Left renal cortex interstitium (tissue), 4 donors: ENCODE results near the gene IVD. TPM values are rescaled to one million over a fixed set of nuclear protein-coding genes. Genes with fewer than 3 reads are reported as not detected.

ENCODE experiments used
- polyA plus RNA-seq, 4 donors: library from polyadenylated mRNA; unstranded; fragments of 120-200 nt; gene quantifications; one replicate each; pipeline ENCODE4 v1.2.1, GENCODE V29; 2013; ENCODE audit not compliant: insufficient read length in 4 of 4

Gene IVD
- polyA plus RNA-seq, 4 donors: 57.7 to 102 (median 83.1) TPM

Other genes with a start within 250 kb of the IVD start
- 10 to 100 TPM; 23.1 to 35.9 (median 31.7) TPM for gene BUB1B, start 244.7 kb upstream of the IVD start, polyA plus RNA-seq
- gene PAK6, start 166.7 kb upstream of the IVD start, polyA plus RNA-seq: 1 to 10 TPM; 5.6 to 8.7 (median 6.9) TPM
- under 1 TPM in 3 of 4 donors, not detected in 1; 0.11 to 0.56 (median 0.48) TPM for gene ANKRD63, start 122.7 kb upstream of the IVD start, polyA plus RNA-seq
- 10 to 100 TPM in 3 of 4 donors, 1 to 10 TPM in 1; 6.3 to 13.2 (median 11.7) TPM for gene PLCB2, start 97.9 kb upstream of the IVD start, polyA plus RNA-seq
- gene INAFM2, start 82.1 kb upstream of the IVD start, polyA plus RNA-seq: 10 to 100 TPM; 14.7 to 20.0 (median 17.9) TPM
- 10 to 100 TPM in 1 of 4 donors, 1 to 10 TPM in 3; 4.0 to 14.7 (median 8.0) TPM for gene CCDC9B, start 64.9 kb upstream of the IVD start, polyA plus RNA-seq
- gene PHGR1, start 54.8 kb upstream of the IVD start, polyA plus RNA-seq: not detected
- gene DISP2, start 47.6 kb upstream of the IVD start, polyA plus RNA-seq: 1 to 10 TPM in 1 of 4 donors, under 1 TPM in 3; 0.35 to 1.1 (median 0.64) TPM
- gene KNSTRN, start 23.1 kb upstream of the IVD start, polyA plus RNA-seq: 10 to 100 TPM; 28.8 to 38.4 (median 34.7) TPM
- 10 to 100 TPM; 18.7 to 27.8 (median 26.1) TPM for gene BAHD1, start 35.2 kb downstream of the IVD start, polyA plus RNA-seq
- gene CHST14, start 65.2 kb downstream of the IVD start, polyA plus RNA-seq: 10 to 100 TPM; 31.5 to 48.4 (median 35.0) TPM
- 10 to 100 TPM; 22.4 to 28.8 (median 25.7) TPM for gene CCDC32, start 159.2 kb downstream of the IVD start, polyA plus RNA-seq
- 10 to 100 TPM in 3 of 4 donors, 1 to 10 TPM in 1; 9.8 to 14.3 (median 11.8) TPM for gene RPUSD2, start 163.5 kb downstream of the IVD start, polyA plus RNA-seq
- gene KNL1, start 188.5 kb downstream of the IVD start, polyA plus RNA-seq: 10 to 100 TPM; 14.6 to 28.5 (median 20.8) TPM